ENCODE results near the gene CBX6.

DNA sequence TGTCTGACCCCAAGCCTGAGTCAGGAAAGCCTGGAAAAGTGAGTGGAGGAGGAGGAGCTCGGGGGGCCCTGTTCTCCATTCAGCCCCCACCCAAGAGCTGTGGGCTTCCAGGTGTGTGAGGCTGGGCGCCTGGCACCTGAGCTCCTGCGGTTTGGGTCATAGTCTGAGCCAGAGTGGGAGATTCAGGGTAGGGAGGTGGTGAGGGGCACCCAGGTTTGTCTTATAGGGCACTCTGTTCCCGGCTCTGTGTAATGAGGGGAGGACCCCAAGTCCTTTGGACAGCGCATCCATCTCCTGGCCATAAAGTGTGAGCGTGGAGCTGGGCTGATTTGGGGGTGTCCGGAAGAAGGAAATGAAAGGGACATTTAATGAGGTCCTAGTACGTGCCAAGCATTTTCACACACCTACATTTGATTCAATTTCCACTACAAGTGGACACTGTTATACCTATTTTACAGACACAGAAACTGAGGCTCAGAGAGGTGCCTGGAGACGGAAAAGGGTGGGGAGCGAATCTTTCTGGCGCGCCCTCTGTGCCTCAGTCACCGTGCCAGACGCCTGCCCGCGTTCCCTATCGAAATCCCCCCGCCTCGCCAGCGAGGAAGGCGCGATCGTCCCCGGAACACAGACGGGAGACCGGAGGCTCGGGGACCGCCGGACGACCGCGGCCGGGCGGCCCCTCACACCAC, 29.4 kb downstream of the CBX6 start:
- TF ChIP-seq, protein P1, sequence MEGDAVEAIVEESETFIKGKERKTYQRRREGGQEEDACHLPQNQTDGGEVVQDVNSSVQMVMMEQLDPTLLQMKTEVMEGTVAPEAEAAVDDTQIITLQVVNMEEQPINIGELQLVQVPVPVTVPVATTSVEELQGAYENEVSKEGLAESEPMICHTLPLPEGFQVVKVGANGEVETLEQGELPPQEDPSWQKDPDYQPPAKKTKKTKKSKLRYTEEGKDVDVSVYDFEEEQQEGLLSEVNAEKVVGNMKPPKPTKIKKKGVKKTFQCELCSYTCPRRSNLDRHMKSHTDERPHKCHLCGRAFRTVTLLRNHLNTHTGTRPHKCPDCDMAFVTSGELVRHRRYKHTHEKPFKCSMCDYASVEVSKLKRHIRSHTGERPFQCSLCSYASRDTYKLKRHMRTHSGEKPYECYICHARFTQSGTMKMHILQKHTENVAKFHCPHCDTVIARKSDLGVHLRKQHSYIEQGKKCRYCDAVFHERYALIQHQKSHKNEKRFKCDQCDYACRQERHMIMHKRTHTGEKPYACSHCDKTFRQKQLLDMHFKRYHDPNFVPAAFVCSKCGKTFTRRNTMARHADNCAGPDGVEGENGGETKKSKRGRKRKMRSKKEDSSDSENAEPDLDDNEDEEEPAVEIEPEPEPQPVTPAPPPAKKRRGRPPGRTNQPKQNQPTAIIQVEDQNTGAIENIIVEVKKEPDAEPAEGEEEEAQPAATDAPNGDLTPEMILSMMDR (conservative IDR thresholded peaks at IDR 0.05; ENCODE audit: low read length) = no peak
- TF ChIP-seq EZH2phosphoT487 (IDR thresholded peaks at IDR 0.05; ENCODE audit: borderline replicate concordance) = no peak

Measured in Loucy (cell line).